ENCODE measurements around the gene SPEF1.
A peak's percentile ranks its signal among the peaks of the same experiment; 100 is the strongest.
"Not testable (repeated sequence)": the region's sequence is repeated elsewhere in the genome, so short reads cannot be mapped to it uniquely, and the experiment has no call there.

The SPEF1 gene, protein sequence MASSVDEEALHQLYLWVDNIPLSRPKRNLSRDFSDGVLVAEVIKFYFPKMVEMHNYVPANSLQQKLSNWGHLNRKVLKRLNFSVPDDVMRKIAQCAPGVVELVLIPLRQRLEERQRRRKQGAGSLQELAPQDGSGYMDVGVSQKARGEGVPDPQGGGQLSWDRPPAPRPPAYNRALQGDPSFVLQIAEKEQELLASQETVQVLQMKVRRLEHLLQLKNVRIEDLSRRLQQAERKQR

DNA sequence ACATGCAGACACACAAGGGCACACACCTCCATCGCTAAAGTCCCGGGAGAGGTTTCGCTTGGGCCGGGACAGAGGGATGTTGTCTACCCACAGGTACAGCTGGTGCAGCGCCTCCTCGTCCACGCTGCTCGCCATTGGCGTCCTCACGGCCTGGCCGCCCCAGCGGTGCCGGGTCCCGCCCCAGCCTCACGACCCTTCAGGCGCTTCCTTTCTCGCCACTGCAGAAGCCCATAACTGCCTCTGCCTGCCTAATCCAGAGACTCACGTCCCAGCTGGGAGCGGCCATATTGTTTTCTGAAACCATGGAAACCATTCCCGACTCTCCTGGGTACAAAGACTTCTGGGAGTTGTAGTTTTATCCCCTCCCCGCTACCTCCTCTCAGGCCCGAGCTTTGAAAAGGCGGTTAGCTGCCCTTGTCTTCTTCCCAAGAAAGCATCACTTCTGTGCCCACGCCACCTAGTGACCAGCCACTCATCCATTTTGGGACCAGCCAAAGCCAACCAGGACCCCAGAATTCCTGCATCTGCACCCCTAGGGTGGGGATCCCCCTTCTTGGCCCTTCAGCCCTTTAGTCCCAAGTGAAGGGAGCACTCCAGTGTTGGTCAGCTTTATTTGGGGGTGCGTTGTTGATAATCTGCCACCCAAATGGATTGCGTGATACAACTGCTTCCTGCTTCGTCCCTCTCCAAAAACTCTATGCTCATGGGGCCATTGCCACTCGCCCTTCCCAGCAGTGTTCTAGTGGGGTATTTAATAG, at the start of gene SPEF1:
Gene SPEF1, minus strand, starts transcription at position 296 of the 758 bp plus-strand sequence. Its CDS starts 161 bp downstream, at position 135.
- peak; percentile 94 for DNase-seq (ENCODE audit: low spot score)

DNA sequence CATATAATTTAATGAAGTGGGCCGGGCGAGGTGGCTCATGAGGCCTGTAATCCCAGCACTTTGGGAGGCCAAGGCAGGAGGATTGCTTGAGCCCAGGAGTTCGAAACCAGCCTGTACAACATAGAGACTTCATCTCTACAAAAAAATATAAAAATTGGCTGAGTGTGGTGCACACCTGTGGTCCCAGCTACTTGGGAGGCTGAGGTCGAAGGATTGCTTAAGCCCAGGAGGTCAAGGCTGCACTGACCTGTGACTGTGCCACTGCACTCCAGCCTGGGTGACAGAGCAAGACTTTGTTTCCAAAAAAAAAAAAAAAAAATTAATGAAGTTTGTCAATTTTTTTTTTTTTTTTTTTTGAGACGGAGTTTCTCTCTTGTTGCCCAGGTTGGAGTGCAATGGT, 48.6 kb upstream of the SPEF1 start:
- not testable (repeated sequence) for DNase-seq (ENCODE audit: low spot score)

DNA sequence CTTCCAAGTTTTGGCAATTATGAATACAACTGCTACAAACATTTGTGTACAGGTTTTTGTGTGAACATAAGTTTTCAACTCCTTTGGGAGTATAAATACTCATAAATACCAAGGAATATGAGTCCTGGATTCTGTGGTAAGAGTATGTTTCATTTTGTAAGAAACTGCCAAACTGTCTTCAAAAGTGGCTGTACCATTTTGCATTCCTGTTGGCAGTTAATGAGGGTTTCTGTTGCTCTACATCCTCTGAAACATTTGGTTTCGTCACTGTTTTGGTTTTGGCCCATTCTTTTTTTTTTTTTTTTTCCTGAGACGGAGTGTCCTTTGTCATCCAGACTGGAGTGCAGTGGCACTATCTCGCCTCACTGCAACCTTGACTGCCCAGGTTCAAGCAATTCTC, 47.5 kb upstream of the SPEF1 start:
- DNase-seq (ENCODE audit: low spot score) = no peak

DNA sequence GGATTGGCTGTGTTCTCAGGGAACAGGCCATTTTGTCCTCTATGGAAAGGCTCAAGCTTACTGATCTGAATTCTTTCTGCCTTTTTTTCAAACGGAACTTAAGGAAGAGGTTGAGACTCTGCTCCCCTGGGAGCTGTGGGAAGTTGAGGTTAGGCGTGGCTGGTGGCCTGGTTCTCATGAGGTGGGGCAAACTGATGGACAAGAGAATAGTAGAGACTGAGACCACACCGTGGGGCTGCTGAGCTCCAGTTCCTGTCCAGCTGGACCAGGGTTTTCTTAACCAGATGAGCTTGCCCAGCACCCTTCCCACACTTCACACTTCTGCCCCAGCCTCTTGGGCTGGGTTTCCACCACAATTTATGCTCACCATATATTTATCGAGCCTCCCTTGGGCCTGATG, 45.2 kb upstream of the SPEF1 start:
- DNase-seq (ENCODE audit: low spot score) = no peak

DNA sequence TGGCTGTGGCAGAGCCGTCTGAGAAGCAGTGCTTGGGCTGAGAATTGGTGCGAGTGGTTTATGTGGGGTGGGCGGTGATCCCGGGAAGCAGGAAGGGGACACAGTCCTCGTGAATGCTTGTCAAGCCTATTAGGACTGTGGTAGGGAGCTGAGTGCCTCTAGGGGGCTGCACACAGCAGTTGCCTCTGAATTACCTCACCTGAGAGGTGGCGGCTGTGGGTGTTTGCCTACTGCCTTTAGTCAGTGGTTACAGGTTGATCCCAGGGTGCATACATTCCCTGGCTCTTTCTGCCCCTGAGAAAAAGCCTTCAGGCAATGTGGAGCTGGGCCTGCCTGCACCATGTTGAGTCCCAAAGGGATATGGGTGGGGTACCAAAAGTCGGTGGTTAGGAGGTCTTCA, 44.3 kb upstream of the SPEF1 start:
- no peak for DNase-seq (ENCODE audit: low spot score)

DNA sequence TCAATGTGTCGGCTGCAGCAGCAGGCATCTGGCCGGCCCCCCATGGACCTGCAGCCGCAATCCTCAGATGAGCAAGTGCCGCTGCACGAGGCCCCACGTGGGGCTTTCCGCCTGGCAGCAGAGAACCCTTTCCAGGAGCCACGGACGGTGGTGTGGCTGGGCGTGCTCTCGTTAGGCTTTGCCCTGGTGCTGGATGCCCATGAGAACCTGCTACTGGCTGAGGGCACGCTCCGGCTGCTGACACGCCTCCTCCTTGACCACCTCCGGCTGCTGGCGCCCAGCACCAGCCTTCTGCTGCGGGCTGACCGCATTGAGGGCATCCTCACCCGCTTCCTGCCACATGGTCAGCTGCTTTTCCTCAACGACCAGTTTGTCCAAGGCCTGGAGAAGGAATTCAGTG, 42.6 kb upstream of the SPEF1 start:
- no peak for DNase-seq (ENCODE audit: low spot score)

DNA sequence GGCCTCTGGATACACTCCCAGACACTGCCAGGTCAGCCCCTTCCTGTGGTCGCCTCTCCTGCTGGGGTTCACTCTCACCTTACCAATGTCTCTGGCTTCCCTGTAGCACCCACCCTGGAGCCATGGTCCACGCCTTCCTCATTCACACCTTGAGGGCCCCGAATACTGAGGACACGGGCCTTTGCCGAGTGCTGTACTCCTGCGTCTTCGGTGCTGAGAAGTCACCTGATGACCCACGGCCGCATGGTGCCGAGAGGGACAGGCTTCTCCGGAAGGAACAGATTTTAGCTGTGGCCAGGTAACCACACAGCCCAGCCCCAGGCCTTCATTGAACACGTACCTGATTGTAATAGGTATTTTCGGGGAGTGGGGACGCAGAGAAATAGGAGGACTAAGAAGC, 40.7 kb upstream of the SPEF1 start:
- DNase-seq (ENCODE audit: low spot score) = no peak

DNA sequence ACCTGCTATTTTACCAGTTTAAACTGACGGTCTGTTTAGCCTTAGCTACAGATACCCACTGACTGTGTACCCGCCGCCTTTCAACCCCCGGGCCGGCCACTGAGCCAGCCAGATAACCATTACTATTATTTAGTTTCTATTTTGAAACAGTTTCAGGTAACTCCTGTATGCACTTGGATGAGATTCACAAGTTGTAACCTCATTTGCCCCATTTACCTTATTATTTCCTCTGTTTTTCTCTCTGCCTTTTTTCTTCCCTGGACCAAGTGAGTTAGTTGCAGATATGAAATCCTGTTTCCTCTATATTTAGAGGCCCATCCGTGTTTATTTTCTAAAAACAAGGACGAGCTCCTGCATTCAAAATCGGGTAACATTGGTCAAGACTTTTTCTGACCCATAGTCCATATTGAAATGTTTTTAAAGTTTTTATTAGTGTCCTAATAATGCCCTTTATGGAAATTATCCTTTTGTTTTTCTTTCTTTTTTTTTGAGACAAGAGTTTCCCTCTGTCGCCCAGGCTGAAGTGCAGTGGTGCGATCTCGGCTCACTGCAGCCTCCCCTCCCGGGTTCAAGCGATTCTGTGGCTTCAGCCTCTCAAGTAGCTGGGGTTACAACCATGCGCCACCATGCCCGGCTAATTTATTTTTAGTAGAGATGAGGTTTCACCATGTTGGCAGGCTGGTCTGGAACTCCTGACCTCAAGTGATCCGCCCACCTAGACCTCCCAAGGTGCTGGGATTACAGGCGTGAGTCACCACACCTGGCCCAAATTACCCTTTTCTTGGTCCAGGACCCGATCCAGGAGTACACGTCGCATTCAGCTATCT, 39.9 kb upstream of the SPEF1 start:
- DNase-seq (ENCODE audit: low spot score) = no peak

DNA sequence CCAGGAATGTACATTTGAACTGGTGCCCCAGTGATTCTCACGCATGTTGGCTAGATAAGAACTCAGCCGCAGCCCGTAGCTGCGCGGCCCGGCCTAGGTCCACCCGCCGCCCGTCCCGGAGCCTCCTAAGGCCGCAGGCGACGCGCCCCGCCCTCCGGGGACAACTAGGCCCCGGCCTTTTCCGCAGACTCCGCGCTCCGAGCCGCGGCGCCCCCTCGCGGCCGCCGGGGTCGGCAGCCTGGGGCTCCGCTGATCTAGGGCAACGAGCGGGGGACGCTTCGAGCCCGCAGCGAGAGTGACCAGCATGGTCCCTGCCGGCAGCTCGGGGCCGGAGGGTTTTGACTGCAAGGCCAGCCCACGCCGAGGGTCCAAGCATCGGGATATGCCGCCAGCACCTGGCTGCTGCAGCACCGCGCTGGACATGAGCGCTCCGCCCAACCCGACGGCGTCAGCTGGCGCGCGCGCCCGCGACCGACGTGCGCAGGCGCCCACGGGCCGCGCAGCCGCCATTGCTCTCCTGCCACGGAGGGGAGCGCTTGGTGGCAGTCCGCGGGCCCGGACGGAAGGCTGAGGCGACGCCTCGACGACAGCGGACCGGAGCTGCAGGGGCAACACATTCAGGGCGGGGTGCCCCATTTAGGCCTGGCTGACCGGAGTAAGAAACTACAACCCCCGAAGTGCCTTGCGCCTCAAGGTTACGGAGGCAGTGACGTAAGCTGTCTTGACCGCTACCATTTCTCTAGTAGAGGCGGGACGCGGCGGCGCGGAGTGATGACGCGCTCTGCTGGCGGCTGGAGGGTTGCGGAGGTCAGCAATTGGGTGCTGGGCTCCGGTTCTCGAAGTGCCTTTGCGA, 39.0 kb upstream of the SPEF1 start, which contains the start of gene AP5S1:
Gene AP5S1, plus strand, starts transcription at position 500 of the 853 bp plus-strand sequence. CDS start 1,571 bp downstream, outside the sequence.
- DNase-seq (ENCODE audit: low spot score) = peak; percentile 94

DNA sequence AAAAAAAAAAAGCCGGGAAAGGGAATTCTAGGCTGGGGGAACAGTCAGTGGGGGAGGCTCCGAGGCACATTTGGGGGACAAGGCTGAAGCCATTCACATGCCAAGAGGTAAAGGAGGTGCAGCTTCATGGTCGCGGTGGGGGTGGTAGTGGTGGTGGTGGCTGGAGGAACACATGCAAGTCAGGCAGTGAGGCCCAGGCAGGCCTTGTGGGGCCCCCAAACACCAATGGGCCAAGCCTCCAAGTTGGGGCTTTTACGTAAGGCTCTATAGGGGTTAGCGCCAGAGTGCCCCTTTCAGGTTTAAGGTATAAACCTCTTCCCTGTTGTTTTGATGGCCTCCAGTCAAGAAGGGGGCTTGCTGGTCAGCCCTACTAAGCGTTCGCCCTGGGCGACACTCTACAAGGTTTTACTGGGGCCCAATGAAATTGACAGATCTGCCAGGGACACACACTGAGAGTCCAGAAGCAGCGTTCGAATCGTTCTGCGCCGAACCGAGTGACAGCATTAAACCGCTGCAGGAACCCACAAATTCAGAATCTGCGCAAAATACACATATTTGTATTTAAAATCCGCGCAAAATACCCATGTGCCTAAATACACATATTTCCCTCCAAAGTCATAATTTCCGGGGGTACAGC, 38.3 kb upstream of the SPEF1 start:
- no peak for DNase-seq (ENCODE audit: low spot score)

DNA sequence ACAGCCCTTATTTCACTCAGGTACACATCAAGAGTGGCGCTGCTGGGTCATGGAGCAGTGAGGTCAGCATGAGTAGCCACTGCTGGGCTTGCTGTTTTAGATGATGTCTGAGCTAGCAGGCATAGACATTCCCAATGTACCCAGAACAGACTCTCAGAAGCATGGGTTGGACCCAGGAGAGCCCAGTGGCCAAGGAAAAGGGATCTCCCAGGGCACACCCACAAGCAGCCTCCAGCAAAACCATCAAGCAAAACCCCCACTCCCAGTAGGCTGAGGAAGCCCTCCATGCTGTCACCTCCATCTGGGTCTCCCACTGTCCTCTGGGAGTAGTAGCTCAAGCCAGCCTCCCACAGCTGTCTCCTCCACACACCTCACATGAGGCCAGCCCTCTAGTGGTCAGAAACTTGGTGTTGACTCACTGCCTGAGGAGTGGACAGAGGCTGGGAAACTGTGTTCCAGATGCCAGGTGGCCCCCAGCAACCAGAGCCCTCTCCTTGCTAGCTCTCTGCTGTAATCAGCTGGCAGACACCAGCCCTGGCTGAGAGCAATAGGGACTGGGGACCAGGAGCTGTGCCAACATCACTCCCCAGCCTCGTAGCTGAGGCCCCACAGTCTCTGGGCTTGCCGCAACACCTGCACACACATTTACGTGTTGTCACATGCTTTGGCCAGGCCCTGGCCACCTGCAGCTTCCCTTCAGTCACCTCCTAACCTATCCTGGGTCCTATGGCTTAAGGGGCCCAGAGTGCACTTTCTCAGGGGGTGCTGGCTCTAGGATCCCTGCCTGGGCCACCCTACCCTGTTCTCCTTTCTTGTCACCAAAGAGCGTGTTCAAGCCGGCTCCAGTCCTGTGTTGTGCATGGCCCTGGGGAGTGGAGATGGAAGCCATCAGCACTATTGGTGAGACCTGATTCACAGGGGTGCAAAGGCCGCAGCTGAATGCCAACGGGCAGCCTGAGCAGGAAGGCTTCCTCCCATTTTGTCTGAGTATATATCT, 37.2 kb upstream of the SPEF1 start:
- DNase-seq (ENCODE audit: low spot score) = peak; percentile 80

DNA sequence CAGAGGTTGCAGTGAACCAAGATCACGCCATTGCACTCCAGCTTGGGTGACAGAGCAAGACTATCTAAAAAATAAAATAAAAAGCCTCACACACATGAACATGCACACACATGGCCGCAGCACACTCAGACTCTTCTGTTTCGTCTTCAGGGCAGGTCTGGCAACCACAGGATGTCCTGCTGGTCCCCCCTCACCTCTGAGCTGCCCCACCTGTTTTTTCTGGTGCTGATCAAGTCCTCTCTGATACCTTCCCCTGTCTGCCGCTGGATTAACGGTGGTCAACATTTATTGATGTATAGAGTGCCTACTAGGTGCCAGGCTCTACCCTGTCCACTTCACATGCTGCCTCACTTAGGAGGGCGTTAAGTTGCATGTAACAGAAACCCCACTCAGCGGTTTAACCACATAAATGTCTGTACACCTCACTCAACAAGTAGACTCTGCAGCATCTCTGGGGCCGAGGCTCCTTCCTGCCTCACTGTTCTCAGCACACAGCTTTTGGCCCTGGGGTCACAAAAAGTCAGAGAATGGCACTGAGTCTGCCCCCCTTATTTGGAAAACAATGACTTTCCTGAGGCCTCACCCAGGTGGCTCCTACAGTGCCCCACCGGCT, 34.6 kb upstream of the SPEF1 start:
- no peak for DNase-seq (ENCODE audit: low spot score)

DNA sequence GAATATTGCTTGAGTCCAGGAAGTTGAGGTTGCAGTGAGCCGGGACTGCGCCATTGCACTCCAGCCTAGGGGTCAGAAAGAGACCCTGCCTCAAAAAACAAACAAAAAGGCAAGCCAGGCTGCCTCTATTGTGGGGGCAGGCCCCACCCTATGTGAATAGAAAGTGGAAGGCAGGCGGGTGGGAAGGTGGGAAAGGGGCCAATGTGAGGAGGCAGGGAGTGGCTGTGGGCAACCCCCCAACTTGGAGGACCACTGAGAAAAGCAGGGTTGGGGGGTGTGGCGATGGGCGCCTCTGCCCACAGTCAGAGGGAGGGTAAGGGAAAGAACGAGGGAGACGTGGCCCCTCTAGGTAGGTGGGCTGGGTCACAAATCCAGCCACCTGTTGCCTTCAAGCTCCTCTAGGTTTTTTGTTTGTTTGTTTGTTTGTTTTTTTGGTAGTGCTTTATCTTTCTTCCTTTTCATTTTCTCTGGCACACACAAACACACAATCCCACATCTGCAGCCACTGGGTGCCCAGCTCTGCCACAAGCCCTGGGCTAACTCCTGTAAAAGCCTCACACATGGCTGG, 33.8 kb upstream of the SPEF1 start:
- no peak for DNase-seq (ENCODE audit: low spot score)

DNA sequence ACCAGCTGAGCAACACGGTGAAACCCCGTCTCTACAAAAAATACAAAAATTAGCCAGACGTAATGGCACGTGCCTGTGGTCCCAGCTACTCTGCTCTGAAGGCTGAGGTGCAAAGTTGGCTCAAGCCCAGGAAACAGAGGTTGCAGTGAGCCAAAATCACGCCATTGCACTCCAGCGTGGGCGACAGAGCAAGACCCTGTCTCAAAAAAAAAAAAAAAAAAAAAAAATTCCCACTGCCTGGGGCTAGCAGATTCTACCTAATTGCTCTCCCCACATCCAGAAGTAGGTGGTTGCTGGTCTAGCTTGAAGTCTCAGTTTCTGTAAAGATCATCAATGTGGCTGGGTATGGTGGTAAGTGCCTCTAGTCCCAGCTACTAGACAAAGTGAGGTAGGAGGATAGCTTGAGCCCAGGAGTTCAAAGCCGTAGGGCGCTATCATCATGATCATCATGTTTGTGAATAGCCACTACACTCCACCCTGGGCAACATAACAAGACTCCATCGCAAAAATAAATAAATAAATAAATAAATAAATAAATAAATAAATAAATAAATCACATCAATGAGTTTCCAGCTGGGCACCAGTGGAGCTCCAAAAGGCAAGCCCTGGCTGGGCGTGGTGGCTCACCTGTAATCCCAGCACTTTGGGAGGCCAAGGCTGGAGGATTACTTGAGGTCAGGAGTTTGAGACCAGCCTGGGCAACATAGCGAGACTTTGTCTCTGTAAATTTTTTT, 32.8 kb upstream of the SPEF1 start:
- DNase-seq (ENCODE audit: low spot score) = no peak

DNA sequence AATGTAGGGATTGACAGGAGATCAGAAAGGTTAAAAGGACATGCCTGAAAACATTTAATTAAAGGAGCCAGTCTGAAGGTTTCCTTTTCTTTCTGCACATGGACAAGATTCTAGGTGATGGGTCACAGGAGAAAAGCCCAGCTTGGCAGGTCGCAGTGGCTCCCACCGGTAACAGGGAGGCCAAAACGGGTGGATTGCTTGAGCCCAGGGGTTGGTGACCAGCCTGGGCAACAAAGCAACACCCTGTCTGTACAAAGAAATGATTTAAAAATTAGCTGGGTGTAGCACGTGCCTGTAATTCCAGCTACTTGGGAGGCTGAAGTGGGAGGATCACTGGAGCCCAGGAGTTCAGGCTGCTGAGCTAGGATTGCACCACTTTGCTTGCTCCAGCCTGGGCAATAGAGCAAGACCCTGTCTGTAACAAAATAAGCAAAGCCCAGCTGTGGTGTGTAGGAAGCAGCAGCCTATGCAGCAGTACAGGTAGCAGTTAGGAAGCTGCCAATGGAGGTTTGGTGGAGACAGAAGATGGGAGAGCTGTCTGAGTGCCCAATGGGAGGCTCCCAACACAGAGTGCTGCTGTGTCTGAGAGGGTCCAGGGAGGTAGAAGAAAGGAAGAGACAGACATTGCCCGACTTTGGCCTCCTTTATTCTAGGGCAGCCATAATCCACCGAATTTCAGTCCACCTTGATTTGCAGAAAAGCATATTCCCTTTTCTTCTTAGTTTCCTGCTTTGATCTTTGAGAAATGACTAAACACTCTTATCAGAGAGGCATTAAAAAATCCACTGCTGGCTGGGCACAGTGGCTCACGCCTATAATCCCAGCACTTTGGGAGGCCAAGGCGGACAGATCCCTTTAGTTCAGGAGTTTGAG, 32.0 kb upstream of the SPEF1 start:
- no peak for DNase-seq (ENCODE audit: low spot score)

DNA sequence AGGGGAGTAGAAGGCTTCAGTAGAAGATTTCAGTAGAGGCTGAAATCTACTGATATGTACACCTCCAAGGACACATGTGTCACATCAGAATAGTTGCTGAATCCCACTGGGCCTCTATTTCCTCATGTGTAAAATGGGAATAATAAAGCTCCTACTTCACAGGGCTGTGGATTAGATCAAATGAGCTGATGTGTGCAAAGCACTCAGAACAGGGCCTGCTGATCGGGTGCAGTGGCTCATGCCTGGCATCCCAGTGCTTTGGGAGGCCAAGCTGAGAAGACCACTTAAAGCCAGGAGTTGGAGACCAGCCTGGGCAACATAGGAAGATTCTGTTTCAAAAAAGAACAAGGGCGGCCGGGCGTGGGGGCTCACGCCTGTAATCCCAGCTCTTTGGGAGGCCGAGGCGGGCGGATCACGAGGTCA, 31.0 kb upstream of the SPEF1 start:
- no peak for DNase-seq (ENCODE audit: low spot score)

DNA sequence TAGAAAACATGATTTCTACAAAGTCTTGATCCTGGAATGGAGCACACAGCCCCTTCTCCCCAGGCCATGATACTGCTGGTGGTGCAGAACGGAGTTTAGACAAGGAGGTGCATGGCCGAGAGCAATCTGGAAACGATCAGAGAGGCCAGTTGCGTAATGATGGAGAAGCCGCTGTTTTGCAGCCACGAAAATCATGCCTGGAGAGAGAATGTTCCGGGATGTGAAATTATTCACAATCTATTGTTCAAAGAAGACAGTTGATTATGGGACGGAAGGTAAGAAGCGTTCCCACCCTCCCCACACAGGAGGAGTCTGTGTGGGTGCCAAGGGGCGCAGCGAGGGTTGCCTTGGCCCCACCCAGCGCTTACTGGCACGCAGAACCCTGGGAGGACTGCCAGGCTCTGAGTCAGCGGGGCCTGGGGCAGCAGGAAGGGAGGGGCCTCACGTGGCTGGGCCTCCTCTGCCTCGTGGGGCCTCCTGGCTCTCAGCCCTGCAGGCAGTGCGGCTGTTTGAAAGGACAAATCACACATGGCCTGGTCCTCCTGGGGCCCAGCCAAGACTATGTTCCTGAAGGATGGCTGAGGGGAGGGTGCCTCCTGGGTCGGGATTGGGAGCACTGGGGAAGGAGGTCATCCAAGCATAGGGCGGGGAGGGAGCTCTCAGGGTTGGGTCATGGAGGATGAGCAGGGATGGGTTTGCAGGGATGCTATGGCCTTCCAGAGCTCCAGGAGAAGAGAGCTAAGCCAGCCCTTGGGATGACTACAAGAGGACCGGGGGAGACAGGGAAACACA, 30.4 kb upstream of the SPEF1 start:
- peak; percentile 95 for DNase-seq (ENCODE audit: low spot score)
